ENCODE data around the gene ZGLP1.

ZGLP1 gene

DNA sequence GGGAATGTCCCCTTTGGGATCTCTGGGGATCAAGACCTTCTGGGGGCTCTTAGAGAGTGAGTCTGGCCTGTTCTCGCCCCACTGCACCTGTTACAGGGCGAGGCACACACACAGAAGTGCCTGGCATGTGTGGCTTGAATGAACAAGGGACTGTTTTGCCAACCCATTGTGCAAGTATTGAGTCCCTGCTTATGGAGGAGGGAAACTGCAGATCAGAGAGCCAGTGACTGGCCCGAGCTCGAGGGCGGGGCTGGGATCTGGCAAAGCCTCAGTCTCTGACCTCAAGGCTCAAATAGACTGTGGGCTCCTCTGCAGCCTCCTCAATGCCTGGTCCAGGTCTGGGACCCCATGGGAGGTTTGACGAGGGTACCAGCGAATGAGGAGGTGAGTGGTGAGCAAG is 18.2 kb upstream of the ZGLP1 start:
- no peak for DNase-seq (ENCODE audit: low read depth)

DNA sequence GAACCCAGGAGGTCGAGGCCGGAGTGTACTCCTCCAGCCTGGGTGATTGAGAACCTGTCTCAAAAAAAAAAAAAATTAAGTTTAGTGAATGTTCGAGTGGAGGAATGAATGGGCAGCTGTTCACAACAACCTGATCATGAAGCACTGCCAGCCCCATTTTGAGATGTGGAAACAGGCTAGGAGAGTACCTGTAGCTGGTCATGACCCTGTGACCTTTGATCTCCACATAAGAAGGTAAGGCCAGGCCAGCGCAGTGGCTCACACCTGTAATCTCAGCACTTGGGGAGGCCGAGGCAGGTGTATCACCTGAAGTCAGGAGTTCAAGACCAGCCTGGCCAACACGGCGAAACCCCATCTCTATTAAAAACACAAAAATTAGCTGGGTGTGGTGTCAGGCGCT is 16.1 kb upstream of the ZGLP1 start:
- DNase-seq (ENCODE audit: low read depth), result no peak

DNA sequence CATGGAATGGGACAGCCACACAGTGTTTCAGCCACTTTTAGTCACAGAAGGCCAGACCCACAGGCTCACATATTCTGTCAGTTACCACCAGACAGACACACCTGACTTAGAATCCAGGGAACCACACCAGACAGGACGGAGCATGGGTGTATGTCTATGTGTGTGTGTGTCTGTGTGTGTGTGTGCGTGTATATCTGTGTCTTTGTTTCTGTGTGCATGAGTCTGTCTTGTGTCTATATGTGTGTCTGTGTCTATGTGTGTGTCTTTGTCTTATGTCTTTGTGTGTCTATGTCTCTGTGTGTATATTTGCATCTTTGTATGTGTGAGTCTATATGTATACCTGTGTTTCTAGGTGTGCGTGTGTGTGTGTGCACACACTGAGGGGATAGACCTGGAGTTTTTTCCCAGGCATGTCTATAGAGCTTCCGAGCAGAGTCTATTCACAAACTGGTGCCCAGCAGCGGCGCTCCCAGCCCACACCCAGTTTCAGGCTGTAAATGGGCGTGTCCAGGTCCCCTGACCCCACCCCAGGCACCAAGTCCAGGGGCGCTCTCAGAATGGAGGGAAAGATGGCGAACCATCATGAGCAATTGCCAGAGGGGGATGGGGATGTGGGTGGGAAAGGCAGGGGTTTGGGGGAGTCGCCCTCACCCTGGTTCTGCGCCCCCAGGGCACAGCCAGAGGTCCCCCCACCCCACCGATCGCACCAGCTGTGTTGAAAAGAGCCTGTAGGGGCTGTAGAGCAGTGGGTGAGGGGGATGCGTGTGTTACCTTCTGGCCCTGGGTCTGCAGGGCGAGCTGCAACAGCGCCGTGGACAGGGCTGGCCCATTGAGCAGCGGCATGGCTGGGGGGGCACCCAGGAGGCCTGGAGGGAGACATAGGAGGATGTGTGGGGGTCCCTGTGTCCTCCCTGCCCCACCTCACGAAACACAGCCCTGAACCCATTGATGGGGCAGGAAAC is 12.5 kb upstream of the ZGLP1 start:
- no peak for DNase-seq (ENCODE audit: low read depth)

DNA sequence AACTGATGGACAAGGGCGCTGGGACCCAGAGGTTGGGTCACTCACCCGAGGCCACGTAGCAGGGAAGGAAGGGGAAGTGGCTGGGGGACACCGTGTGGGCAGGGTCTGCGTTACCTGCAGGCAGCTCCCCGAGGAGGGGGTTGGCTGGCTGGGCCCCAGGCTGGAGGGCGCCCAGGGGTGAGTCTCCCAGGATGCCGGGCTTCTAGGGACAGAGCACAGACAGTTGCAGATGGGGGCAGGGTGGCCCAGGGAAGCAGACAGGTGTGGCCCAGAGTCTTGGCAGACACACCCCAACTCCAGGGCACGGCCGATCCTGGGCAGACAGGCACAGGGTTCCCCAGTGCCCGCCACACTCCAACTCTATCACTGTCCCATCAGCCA is 11.8 kb upstream of the ZGLP1 start:
- DNase-seq (ENCODE audit: low read depth), result no peak

DNA sequence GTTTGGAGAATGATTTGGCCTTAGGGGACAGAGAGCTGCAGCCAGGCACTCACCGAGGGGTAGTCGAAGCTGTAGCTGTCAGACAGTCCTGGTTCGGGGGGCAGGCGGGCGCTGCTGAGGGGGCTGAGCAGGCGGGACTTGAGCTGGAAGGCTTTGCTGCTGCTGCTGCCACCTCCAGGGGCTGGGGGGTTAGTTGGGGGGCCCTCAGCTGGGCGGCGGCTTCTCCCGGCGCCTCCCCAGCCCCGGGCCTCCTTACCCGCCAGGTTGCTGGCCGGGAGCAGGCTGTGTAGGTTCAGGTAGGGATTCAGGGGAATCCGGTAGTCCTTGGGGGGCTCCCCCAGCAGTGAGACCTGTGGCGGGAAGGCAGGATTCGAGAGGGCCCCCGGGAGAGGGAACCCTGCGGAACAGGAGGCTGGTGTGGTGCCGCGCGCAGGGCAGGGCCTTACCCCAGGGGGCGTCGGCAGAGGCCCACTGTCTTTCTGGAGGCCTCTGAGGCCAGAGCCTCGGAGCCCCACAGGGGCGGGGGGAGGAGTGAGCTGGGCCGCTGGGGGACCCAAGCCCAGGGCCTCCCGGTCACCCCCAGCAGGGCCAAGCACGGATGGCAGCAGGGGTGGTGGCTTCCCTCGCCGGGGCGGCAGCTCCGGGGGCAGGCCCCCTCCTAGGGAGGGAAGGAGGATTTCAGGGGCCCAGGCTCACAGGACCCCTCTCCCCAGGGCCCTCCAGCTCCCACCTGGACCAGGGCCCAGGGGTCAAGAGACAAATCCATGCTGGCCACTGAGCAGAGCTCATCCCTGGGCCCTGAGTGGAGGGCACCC is 11.2 kb upstream of the ZGLP1 start:
- no peak for DNase-seq (ENCODE audit: low read depth)

DNA sequence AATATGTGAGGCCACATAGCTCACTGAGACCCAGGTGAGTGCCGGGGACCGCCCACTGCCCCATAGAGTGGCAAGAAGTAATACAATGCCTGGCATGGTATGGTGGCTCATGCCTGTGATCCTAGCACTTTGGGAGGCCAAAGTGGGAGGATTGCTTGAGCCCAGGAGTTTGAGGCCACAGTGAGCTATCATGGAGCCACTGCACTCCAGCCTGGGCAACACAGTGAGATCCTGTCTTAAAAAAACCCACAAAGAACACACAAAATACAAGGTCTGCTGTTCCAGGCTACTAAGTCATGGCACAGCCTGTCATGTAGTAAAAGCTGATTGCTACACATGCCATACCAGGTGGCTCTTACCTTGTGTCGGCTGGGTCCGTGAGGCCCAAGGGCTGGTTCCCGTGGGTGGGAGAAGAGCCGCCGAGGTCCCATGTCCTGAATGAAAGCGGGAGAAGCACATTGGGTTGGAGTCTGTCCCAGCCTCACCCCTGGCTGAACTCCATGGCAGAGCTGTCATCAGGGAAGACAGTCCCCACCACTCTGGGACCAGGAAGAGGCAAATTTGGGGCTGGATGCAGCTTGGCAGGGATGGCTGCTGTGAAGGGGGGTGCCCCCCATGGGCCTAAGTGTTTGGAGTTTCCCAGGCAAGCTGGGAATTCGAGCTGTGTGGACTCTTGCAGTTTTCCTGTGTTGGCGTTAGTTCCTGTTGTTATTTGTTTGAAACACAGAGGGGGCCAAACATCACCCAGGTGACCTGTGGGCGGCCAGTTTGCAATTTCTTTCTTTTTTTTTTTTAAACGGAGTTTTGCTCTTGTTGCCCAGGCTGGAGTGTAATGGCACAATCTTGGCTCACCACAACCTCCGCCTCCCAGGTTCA is 9.4 kb upstream of the ZGLP1 start:
- DNase-seq (ENCODE audit: low read depth), result no peak

DNA sequence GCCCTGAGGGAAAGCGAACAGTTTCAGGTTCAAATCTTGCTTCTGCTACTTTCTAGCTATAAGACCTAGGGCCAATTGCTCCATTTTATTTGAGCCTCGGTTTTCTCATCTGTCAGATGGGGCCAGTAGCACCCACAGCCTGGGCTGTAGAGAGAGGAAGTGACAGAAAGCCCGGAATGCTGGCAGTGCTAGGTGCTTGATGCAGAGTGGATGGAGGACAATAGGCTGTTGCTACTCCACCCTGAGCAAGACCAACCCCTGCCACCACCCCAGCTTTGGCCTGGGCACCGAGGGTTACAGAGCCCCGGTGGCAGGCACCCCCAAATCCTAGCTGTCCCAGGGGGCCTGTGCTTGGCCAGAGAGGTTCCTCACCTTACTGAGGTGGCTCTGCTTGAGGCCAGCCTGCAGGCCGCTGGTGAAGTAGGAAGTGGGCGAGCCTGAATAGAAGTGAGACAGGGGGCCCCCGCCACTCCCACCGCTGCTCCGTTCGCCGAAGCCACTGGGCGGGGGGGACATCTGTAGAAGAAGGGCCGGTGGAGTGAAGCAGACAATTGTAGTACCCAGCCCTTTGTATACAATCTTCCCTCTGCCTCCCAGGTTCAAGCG is 8.3 kb upstream of the ZGLP1 start:
- no peak for DNase-seq (ENCODE audit: low read depth)

DNA sequence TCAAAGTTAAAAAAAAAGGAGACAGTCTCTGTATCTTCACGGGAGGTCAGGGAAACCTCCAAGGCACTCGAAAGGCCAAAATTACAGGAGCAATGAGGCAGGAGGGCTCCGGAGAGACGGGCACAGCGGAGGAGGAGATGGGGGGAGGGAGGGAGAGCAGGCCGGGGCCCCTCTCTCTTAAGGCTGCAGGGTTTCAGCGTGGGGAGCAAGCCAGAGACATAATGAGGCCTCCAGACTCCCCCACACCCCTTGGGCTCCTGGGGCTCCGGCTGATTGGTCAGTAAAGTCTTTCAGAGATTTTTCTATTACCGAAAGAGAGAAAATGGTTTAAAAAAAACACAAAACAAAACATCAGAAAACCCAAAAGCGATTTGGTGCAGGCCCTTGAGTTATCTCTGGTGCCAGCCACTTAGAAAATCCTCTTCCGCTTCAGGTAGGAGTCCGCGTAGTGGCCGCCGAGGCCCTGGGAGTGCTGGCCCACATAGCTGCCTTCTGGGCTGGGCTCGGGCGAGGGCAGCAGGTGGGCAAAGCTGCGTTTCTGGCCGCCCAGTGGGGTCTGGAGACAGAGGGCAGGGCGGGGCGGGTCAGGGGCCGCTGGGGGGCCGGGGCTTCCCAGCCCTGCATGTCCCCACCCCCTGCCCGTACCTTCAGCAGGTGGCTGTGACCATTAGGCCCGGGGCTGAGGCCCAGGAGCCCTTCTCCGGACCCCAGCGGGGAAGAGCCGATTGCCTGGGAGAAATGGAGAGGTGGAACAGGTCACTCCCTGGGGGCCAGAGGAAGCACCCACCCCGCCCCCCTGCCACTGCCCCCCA is 7.6 kb upstream of the ZGLP1 start:
- DNase-seq (ENCODE audit: low read depth), result no peak

DNA sequence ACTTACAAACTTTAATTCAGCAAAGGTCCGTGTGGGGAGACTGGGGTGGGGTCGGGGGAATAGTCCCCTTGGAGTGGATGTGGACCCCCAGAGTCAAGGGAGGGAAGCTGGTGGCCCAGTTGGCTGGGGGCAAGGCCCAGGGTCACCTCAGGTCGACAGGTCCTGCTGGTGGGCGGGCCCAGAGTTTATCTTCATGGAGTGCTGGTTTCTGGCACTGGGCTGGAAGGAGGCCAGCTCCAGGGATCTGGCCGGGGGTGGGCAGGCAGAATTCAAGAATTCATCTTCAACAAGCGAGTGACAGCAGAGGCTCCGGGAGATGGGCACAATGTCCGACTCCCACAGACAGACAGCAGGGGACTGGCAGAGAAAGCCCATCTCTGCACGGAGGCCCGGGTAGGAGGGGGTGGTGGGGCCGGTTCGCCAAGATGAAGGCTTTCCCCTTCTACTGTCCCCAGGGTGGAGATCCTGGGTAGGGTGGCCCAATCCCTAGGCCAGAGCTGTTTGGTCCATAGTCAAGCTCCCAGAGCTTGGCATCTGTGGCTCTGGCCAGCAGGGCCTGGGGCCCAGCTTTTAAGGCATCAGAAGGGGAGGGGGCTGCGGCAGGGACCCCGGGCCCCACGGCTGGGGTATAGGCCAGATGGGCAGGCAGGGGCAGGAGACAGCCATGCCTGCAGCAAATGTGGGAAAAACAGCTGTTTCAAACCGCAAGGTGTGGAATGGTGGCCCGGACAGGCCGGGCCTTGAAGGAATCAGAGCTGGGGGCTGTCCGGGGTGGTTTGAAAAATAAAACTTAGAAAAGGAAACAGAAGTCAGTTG is 6.8 kb upstream of the ZGLP1 start:
- DNase-seq (ENCODE audit: low read depth), result no peak

DNA sequence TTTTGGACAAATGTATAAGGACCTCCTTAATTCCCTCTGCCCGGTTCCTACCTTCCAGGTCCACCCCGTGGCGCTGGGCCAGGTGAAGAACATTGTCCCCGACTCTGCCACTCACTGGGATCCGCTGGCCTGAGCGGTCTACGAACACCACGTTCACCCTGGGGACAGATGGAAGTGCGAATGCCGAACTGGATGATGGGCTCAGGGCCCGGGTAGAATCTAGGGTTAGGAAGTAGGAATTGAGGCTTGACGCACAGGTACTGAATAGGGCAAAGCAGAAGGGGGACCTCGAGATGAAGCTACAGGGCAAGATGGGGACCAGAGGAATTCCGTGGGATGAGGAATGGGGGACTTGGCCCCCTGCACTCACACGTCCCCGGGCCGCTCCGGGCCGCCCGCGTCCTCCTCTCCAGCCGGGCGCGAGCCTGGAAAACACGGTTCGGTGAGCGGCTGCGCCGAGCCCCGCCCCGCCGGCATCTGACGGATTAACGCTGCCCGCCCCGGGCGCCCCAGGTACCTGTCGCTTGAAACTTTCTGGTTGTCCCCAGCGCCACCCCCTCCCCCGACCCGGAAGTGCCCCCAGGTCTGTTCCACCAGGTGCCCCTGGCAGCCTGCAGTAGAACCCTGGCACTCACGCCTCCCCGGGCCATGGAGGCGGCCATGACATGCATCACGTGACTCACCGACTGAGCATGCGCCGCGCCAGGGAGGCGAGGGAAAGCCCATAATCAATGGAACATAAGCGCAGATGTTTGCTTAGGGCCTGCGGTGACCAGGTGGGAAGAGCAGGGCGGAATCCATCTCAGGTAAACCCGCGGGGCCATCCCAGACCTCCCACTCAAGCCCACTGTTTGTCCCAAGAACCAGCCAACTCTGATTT is 6.0 kb upstream of the ZGLP1 start, which contains the start of gene FDX2:
TSS of gene FDX2 (minus strand) at position 681 of the 880 bp plus-strand sequence. CDS start at position 662, 19 bp downstream.
- peak; percentile 87 for DNase-seq (ENCODE audit: low read depth)

DNA sequence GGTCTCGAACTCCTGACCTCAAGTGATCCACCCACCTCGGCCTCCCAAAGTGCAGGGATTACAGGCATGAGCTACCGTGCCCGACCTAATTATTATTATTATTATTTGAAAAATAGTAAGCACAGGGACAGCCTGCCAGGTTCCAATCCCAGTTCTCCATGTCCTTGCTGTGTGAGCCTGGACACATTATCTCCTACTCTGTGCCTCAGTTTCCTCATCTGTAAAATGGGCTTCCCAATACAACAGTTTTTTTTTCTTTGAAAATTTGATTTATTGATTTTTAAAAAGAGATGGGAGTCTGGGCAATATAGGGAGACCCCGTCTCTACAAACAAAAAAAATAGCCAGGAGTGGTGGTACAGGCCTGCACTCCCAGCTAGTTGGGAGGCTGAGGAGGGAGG is 3.3 kb downstream of the ZGLP1 start:
- no peak for DNase-seq (ENCODE audit: low read depth)

DNA sequence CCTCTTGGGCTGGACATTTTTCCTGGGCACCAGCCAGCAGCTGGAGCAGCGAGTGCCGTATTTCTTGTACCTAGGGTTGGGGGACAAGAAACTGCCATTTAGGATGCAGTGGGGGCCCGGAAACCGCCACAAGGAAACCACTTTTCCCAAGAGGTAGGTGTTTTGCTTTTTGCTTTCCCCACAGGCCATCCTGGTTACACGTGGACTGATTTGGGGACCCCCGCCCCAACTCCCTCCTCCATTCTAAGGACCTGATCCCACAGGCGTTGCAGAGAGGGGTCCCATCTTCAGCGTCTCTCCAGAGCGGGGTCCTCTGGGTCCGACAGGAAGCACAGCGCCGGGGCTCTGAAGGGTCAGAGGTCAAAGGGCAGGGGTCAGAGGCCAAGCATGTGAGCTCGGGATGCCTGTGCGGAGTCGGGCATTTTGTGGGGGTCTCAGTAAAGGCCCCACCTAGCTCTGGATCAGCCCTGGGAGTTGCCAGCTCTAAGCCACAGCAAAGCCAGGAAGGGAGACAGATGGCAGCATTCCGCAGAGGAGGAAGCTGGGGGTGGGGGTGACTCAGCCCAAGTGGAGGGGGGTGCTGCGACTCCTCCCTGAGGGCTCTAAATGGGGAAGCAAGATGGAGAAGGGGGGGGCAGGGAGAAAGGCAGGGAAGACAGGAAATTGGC is 4.3 kb downstream of the ZGLP1 start:
- DNase-seq (ENCODE audit: low read depth), result peak; percentile 85

DNA sequence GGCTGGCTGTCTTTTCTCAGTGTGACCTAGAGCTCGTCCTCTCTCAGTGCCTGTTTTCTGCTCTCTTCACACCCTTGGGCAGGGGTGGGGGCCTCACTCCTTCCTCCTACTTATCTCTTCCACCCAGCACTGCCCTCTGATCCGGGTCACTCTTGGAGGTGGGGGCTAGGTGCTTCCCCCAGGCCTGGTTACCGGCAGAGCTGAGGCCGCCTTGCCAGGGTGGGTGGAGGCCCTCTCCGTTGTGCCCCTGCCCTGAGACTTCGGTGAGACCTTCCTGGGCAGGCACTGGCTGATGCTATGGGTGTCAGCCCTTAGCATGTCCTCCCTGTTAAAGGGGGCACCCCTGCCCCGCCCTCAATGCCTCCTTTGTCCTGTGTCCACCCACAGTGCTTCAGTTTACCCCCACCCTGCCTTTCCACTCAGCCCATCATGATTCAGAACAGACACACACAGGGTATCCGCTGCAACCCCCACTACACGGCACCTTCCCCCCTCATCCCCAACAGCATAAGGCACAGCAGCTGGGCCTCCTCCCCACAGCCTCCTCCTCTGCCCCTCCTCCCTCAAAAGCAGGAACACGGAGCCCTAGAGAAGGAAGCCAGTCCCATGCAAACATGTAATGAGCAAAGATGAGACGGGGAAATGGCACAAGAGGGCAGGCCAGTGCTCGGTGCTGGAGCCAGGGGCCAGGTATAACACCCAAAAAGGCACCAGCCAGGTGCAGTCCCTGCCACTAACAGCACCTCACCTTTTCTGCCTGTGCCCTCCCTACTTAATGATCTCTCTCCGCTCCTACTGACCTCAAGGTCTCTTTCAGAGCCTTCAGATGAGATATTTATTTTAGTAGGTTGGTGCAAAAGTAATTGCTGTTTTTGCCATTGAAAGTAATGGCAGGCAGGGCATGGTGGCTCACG is 9.8 kb downstream of the ZGLP1 start:
- DNase-seq (ENCODE audit: low read depth), result no peak

DNA sequence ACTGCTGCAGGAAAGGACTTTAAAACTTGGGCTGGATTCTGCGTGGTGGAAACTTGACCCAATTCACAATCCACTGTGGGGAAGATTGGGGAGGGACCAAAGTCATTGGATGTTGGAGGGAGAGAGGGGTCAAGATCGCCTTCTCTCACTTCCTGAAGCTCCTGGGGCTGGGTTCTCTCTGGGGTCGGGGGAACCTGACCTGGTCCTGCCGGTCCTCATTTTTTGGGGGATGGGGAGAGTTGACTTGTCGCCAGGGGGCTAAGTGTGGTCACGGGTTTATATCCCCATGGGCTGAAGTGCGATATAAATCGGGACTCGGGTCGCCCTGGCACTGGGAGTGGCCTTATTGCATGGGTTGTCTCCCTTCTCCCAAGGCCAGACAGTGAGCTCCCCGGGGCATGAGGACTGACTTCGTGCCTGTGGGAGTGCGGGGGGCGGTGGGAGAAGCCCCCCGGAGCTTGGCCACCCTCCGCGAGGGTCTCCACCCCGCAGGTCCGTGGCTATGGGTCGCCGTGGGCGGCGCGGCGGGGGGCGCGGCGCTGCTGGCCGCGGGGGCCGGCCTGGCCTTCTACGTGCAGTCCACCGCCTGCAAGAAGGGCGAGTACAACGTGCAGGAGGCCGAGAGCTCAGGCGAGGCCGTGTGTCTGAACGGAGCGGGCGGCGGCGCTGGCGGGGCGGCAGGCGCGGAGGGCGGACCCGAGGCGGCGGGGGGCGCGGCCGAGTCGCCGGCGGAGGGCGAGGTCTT is 13.6 kb downstream of the ZGLP1 start:
- no peak for DNase-seq (ENCODE audit: low read depth)

DNA sequence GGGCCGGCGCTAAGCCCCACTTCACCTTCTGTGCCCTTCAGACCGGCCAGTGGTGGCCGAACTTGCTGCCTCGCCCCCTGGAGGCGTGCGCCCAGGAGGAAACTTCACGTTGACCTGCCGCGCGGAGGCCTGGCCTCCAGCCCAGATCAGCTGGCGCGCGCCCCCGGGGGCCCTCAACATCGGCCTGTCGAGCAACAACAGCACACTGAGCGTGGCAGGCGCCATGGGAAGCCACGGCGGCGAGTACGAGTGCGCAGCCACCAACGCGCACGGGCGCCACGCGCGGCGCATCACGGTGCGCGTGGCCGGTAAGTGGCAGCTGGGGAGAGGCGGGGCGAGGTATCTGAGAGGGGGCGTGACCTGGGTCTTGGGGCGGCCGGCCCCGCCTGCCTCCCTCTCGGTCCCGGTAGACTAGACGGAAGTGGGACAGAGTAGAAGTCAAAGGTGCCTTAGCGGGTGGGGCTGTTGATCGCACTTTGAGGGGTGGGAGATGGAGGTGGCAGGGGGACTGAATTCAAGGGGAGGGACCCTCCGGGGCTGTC is 14.2 kb downstream of the ZGLP1 start:
- DNase-seq (ENCODE audit: low read depth), result peak; percentile 27

DNA sequence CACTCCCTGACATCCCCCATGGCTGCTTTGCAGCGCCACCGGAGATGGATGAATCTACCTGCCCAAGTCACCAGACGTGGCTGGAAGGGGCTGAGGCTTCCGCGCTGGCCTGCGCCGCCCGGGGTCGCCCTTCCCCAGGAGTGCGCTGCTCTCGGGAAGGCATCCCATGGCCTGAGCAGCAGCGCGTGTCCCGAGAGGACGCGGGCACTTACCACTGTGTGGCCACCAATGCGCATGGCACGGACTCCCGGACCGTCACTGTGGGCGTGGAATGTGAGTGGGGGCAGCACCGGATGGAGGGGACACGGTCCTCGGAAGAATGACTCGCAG is 15.3 kb downstream of the ZGLP1 start:
- no peak for DNase-seq (ENCODE audit: low read depth)

Measured in ELR (cell line).